Type B pancreatic cell (in vitro differentiated cells): ENCODE results near the gene BBS7. TPM values are rescaled to one million over a fixed set of nuclear protein-coding genes. Genes with fewer than 3 reads are reported as not detected.

Experiments used
- DNase-seq: peaks from one replicate; pipeline ENCODE4 v3.0.0; 2021; ENCODE audit warnings: mixed read lengths; ENCODE audit not compliant: unreplicated experiment; ENCODE audit errors: extremely low spot score
- H3K27ac Mint-ChIP-seq: 2 replicates; pipeline ENCODE4 v1.8.0; 2021; ENCODE audit warnings: mild to moderate bottlenecking, mixed read lengths
- H3K27me3 Mint-ChIP-seq: 2 replicates; pipeline ENCODE4 v1.8.0; 2021; ENCODE audit warnings: mixed read lengths
- H3K36me3 Mint-ChIP-seq: 2 replicates; pipeline ENCODE4 v1.8.0; 2021; ENCODE audit warnings: mixed read lengths
- H3K4me1 Mint-ChIP-seq: one replicate; pipeline ENCODE4 v1.8.0; 2021; ENCODE audit warnings: mixed read lengths; ENCODE audit not compliant: unreplicated experiment
- H3K4me3 Mint-ChIP-seq: 2 replicates; pipeline ENCODE4 v1.8.0; 2021; ENCODE audit warnings: mild to moderate bottlenecking, mixed read lengths
- H3K9me3 Mint-ChIP-seq: 2 replicates; pipeline ENCODE4 v1.8.0; 2021; ENCODE audit warnings: mixed read lengths
- total RNA-seq: library from RNA; stranded (reverse); gene quantifications from 2 replicates; pipeline ENCODE4 v1.2.1, GENCODE V29; 2021; ENCODE audit warnings: low replicate concordance
- TF ChIP-seq, protein P1 (sequence below): fragments of 200-600 bp; sonication (generic); conservative IDR thresholded peaks from 2 replicates; pipeline ENCODE4 v1.5.0; 2021; ENCODE audit warnings: antibody characterized with exemption, mild to moderate bottlenecking

The BBS7 gene
- total RNA-seq, 1 donor from 2014 or later, result 26.0 TPM

- no peak overlapping the region for H3K4me3 Mint-ChIP-seq
- H3K9me3 Mint-ChIP-seq, result no peaks in the 10 kb centered on the region
- TF ChIP-seq, protein P1, sequence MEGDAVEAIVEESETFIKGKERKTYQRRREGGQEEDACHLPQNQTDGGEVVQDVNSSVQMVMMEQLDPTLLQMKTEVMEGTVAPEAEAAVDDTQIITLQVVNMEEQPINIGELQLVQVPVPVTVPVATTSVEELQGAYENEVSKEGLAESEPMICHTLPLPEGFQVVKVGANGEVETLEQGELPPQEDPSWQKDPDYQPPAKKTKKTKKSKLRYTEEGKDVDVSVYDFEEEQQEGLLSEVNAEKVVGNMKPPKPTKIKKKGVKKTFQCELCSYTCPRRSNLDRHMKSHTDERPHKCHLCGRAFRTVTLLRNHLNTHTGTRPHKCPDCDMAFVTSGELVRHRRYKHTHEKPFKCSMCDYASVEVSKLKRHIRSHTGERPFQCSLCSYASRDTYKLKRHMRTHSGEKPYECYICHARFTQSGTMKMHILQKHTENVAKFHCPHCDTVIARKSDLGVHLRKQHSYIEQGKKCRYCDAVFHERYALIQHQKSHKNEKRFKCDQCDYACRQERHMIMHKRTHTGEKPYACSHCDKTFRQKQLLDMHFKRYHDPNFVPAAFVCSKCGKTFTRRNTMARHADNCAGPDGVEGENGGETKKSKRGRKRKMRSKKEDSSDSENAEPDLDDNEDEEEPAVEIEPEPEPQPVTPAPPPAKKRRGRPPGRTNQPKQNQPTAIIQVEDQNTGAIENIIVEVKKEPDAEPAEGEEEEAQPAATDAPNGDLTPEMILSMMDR, result no peak
- no peaks in the 10 kb centered on the region for H3K36me3 Mint-ChIP-seq
- no peak overlapping the region for H3K27ac Mint-ChIP-seq
- DNase-seq, result no peak
- H3K4me1 Mint-ChIP-seq, result no peaks in the 10 kb centered on the region
- peaks cover 40% of the 10 kb centered on the region for H3K27me3 Mint-ChIP-seq
Measured at GRCh38 chr4:121786221-121786620, 84.1 kb downstream of the BBS7 start.

- Mint-ChIP-seq H3K4me1 (no peaks in the 10 kb centered on the region), H3K4me3 (no peak overlapping the region), H3K9me3 (no peaks in the 10 kb centered on the region), H3K36me3 (no peaks in the 10 kb centered on the region), H3K27ac (no peak overlapping the region), H3K27me3 (peaks cover 44% of the 10 kb centered on the region)
- DNase-seq, result no peak
- TF ChIP-seq, protein P1, result no peak
Measured at GRCh38 chr4:121785479-121785878, 84.8 kb downstream of the BBS7 start.

- Mint-ChIP-seq H3K4me1 (no peaks in the 10 kb centered on the region), H3K27me3 (peaks cover 44% of the 10 kb centered on the region), H3K27ac (no peak overlapping the region), H3K4me3 (no peak overlapping the region), H3K36me3 (no peaks in the 10 kb centered on the region), H3K9me3 (no peaks in the 10 kb centered on the region)
- TF ChIP-seq, protein P1, result no peak
- no peak for DNase-seq
Measured at GRCh38 chr4:121784975-121785374, 85.3 kb downstream of the BBS7 start.

DNA sequence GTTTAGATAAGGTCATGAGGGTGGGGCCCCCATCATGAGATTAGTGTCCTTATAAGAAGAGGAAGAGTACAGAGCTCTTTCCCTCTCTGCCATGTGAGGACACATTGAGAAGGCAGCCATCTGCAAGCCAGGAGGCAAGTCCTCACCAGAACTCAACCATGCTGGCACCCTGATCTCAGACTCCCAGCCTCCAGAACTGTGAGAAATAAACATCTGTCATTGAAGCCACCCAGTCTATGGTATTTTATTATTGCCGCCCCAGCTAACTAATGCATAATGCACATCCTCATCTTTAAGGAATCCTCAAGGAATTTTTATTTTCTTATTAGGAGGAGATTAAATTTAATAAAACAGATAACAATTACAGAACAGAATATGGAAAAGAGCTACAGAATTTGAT is 85.9 kb downstream of the BBS7 start:
- no peak for DNase-seq
- Mint-ChIP-seq H3K27me3 (peaks cover 43% of the 10 kb centered on the region), H3K36me3 (no peaks in the 10 kb centered on the region), H3K9me3 (no peaks in the 10 kb centered on the region), H3K4me1 (no peaks in the 10 kb centered on the region), H3K27ac (no peak overlapping the region), H3K4me3 (no peak overlapping the region)
- TF ChIP-seq, protein P1, result no peak

- Mint-ChIP-seq H3K36me3 (no peaks in the 10 kb centered on the region), H3K9me3 (no peaks in the 10 kb centered on the region), H3K4me1 (no peaks in the 10 kb centered on the region), H3K4me3 (no peak overlapping the region), H3K27ac (no peak overlapping the region), H3K27me3 (peaks cover 36% of the 10 kb centered on the region)
- no peak for DNase-seq
- TF ChIP-seq, protein P1, result no peak
Measured at GRCh38 chr4:121783210-121783609, 87.1 kb downstream of the BBS7 start.
